H9 (cell line): Measurements from ENCODE around the gene CBR3. TPM values are rescaled to one million over a fixed set of nuclear protein-coding genes. Genes with fewer than 3 reads are reported as not detected.

Experiments used
- DNase-seq: peaks from one replicate; pipeline ENCODE4 v3.0.0-alpha.2; 2017
- H2AFZ ChIP-seq: one replicate; pipeline ENCODE4 v1.6.1; 2013; ENCODE audit warnings: mild to moderate bottlenecking, low read length, control low read depth, moderate library complexity
- H2AK5ac ChIP-seq: 2 replicates; pipeline ENCODE4 v1.6.1; 2013; ENCODE audit warnings: low read length, control low read depth, mixed read lengths; ENCODE audit not compliant: insufficient read length
- H2BK120ac ChIP-seq: one replicate; pipeline ENCODE4 v1.6.1; 2013; ENCODE audit warnings: low read depth, mild to moderate bottlenecking, low read length, control low read depth, inconsistent platforms; ENCODE audit not compliant: poor library complexity, severe bottlenecking
- H2BK12ac ChIP-seq: 2 replicates; pipeline ENCODE4 v1.6.1; 2013; ENCODE audit warnings: low read length, control low read depth, mixed read lengths, low read depth; ENCODE audit not compliant: insufficient read length
- H2BK15ac ChIP-seq: 2 replicates; pipeline ENCODE4 v1.6.1; 2013; ENCODE audit warnings: low read depth, low read length, control low read depth
- H2BK20ac ChIP-seq: one replicate; pipeline ENCODE4 v1.6.1; 2013; ENCODE audit warnings: low read depth, mild to moderate bottlenecking, low read length, control low read depth, inconsistent platforms; ENCODE audit not compliant: poor library complexity, severe bottlenecking
- H2BK5ac ChIP-seq: 2 replicates; pipeline ENCODE4 v1.6.1; 2013; ENCODE audit warnings: low read length, control low read depth, mixed read lengths; ENCODE audit not compliant: insufficient read length
- H3K14ac ChIP-seq: 2 replicates; pipeline ENCODE4 v1.6.1; 2013; ENCODE audit warnings: low read length, control low read depth; ENCODE audit not compliant: insufficient read depth
- H3K18ac ChIP-seq: 2 replicates; pipeline ENCODE4 v1.6.1; 2013; ENCODE audit warnings: low read depth, mild to moderate bottlenecking, mixed read lengths, low read length, control low read depth; ENCODE audit not compliant: insufficient read length
- H3K23ac ChIP-seq: 2 replicates; pipeline ENCODE4 v1.6.1; 2013; ENCODE audit warnings: low read length, control low read depth, mixed read lengths, low read depth; ENCODE audit not compliant: insufficient read length
- H3K23me2 ChIP-seq: 2 replicates; pipeline ENCODE4 v1.6.1; 2013; ENCODE audit warnings: low read depth, mild to moderate bottlenecking, mixed read lengths, low read length, control low read depth; ENCODE audit not compliant: insufficient read length, poor library complexity, severe bottlenecking
- H3K27ac ChIP-seq: 2 replicates; pipeline ENCODE4 v1.5.1; 2013; ENCODE audit warnings: low read length, control low read depth, mixed read lengths, low read depth; ENCODE audit not compliant: insufficient read length
- H3K27me3 ChIP-seq: 2 replicates; pipeline ENCODE4 v1.6.1; 2013; ENCODE audit warnings: low read length, control low read depth, inconsistent platforms; ENCODE audit not compliant: insufficient read depth
- H3K4ac ChIP-seq: 2 replicates; pipeline ENCODE4 v1.6.1; 2013; ENCODE audit warnings: low read depth, mild to moderate bottlenecking, control low read depth, inconsistent platforms, low read length, moderate library complexity
- H3K4me1 ChIP-seq: 2 replicates; pipeline ENCODE4 v1.6.1; 2013; ENCODE audit warnings: low read length, control low read depth, inconsistent platforms; ENCODE audit not compliant: insufficient read depth
- H3K4me2 ChIP-seq: 2 replicates; pipeline ENCODE4 v1.6.1; 2013; ENCODE audit warnings: low read length, control low read depth, mixed read lengths; ENCODE audit not compliant: insufficient read length, insufficient read depth
- H3K56ac ChIP-seq: 2 replicates; pipeline ENCODE4 v1.6.1; 2013; ENCODE audit warnings: low read depth, mild to moderate bottlenecking, mixed read lengths, low read length, control low read depth; ENCODE audit not compliant: insufficient read length
- H3K79me1 ChIP-seq: 2 replicates; pipeline ENCODE4 v1.6.1; 2013; ENCODE audit warnings: low read depth, mild to moderate bottlenecking, moderate library complexity, low read length, control low read depth, inconsistent platforms; ENCODE audit not compliant: insufficient read depth, poor library complexity, severe bottlenecking
- H3K79me2 ChIP-seq: 2 replicates; pipeline ENCODE4 v1.6.1; 2013; ENCODE audit warnings: low read length, control low read depth, inconsistent platforms; ENCODE audit not compliant: insufficient read depth
- H3K9ac ChIP-seq: 2 replicates; pipeline ENCODE4 v1.6.1; 2013; ENCODE audit warnings: low read length, control low read depth, mixed read lengths; ENCODE audit not compliant: insufficient read length; ENCODE audit errors: extremely low read depth
- H3K9me3 ChIP-seq: one replicate; pipeline ENCODE4 v1.6.1; 2013; ENCODE audit warnings: low read depth, low read length, inconsistent platforms; ENCODE audit not compliant: control insufficient read depth
- H3T11ph ChIP-seq: one replicate; pipeline ENCODE4 v1.6.1; 2013; ENCODE audit warnings: mild to moderate bottlenecking, low read length, control low read depth, inconsistent platforms
- H4K20me1 ChIP-seq: one replicate; pipeline ENCODE4 v1.6.1; 2013; ENCODE audit not compliant: control insufficient read depth, insufficient read length, insufficient read depth
- H4K5ac ChIP-seq: 2 replicates; pipeline ENCODE4 v1.6.1; 2013; ENCODE audit warnings: low read depth, mild to moderate bottlenecking, mixed read lengths, low read length, control low read depth; ENCODE audit not compliant: insufficient read length
- H4K8ac ChIP-seq: replicated peaks from 2 replicates; pipeline ENCODE4 v1.6.1; 2013; ENCODE audit warnings: low read length, control low read depth, mixed read lengths, low read depth; ENCODE audit not compliant: insufficient read length
- H4K91ac ChIP-seq: 2 replicates; pipeline ENCODE4 v1.6.1; 2013; ENCODE audit warnings: low read depth, mild to moderate bottlenecking, moderate library complexity, mixed read lengths, low read length, control low read depth; ENCODE audit not compliant: insufficient read length
- H3K27ac Mint-ChIP-seq, 3 experiments: 2 replicates in 2 of 3; 3 replicates in 1 of 3; pipeline ENCODE4 v1.8.0; 2020 to 2021; ENCODE audit warnings: mixed read lengths in 3 of 3, mild to moderate bottlenecking in 1 of 3, moderate library complexity in 1 of 3
- H3K27me3 Mint-ChIP-seq: 2 replicates; pipeline ENCODE4 v1.8.0; 2021; ENCODE audit warnings: low read depth, mild to moderate bottlenecking, moderate library complexity, mixed read lengths
- H3K36me3 Mint-ChIP-seq, 3 experiments: 2 replicates in 2 of 3; 3 replicates in 1 of 3; pipeline ENCODE4 v1.8.0; 2020 to 2021; ENCODE audit warnings: low read depth in 3 of 3, mixed read lengths in 3 of 3; ENCODE audit not compliant: insufficient read depth in 1 of 3
- H3K4me1 Mint-ChIP-seq, 2 experiments: 2 replicates each; pipeline ENCODE4 v1.8.0; 2020; ENCODE audit warnings: mixed read lengths in 2 of 2
- H3K4me3 Mint-ChIP-seq, 2 experiments: 2 replicates in 1 of 2; 3 replicates in 1 of 2; pipeline ENCODE4 v1.8.0; 2020 to 2021; ENCODE audit warnings: mild to moderate bottlenecking in 2 of 2, mixed read lengths in 2 of 2, moderate library complexity in 1 of 2
- H3K9me3 Mint-ChIP-seq, 2 experiments: 2 replicates in 1 of 2; 3 replicates in 1 of 2; pipeline ENCODE4 v1.8.0; 2020; ENCODE audit warnings: mild to moderate bottlenecking in 2 of 2, mixed read lengths in 2 of 2, moderate library complexity in 1 of 2
- CTCF ChIP-seq: fragments of 200-600 bp; sonication (generic); conservative IDR thresholded peaks from 3 replicates; pipeline ENCODE4 v1.8.0; 2021; ENCODE audit warnings: antibody characterized with exemption, mild to moderate bottlenecking
- total RNA-seq: library from RNA; stranded (reverse); gene quantifications from 2 replicates; pipeline ENCODE4 v1.2.1, GENCODE V29; 2021

The CBR3 gene
- total RNA-seq, 1 experiment from 2014 or later = 2.4 TPM

- DNase-seq = no peak
- Histone ChIP-seq H3K4me1 (peaks cover 6% of the 10 kb centered on the region; the same call in 1 of the 2 replicates), H2AK5ac (no peak overlapping the region), H2BK15ac (no peak overlapping the region), H3K23ac (no peak overlapping the region), H4K8ac (no peak overlapping the region), H3K23me2 (peaks cover 8% of the 10 kb centered on the region), H3K27ac (no peak overlapping the region), H3K4me2 (no peak overlapping the region), H3K56ac (no peak overlapping the region), H2BK5ac (no peak overlapping the region), H3K4ac (no peak overlapping the region), H4K5ac (no peak overlapping the region), H3K18ac (no peak overlapping the region), H2BK20ac (no peak overlapping the region), H3T11ph (no peak overlapping the region), H3K79me1 (no peaks in the 10 kb centered on the region), H2AFZ (no peak overlapping the region), H2BK120ac (no peak overlapping the region), H3K79me2 (peaks cover 3% of the 10 kb centered on the region; the same call in 1 of the 2 replicates), H3K9me3 (no peaks in the 10 kb centered on the region), H2BK12ac (no peak overlapping the region), H4K20me1 (no peaks in the 10 kb centered on the region), H3K27me3 (no peaks in the 10 kb centered on the region), H3K14ac (no peak overlapping the region), H3K9ac (no peak overlapping the region), H4K91ac (no peak overlapping the region)
- no peak for TF ChIP-seq CTCF
- Mint-ChIP-seq H3K4me3 (no peak overlapping the region), H3K27me3 (no peaks in the 10 kb centered on the region; the same call in 1 of the 2 replicates), H3K9me3 (peaks cover 8 to 14% of the 10 kb centered on the region in 2 experiments), H3K27ac (no peak overlapping the region), H3K4me1 (peaks cover 67 to 82% of the 10 kb centered on the region in 2 experiments), H3K36me3 (peaks cover 18 to 21% (median 20%) of the 10 kb centered on the region in 3 experiments)
Observed at GRCh38 chr21:36103434-36103833, 31.4 kb upstream of the CBR3 start.
